Fibroblast of mammary gland (primary cell): ENCODE results near the gene CRAMP1.

Experiments
- DNase-seq: peaks from one replicate; pipeline ENCODE4 v3.0.0-alpha.2; 2010; ENCODE audit warnings: low read depth
- H3K4me3 ChIP-seq: 2 replicates; pipeline ENCODE4 v1.5.1; 2011; ENCODE audit warnings: low read depth, mild to moderate bottlenecking, low read length, moderate library complexity; ENCODE audit not compliant: control insufficient read depth
- TF ChIP-seq, protein P1 (sequence below): conservative IDR thresholded peaks from 2 replicates; pipeline ENCODE4 v1.5.1; 2011; ENCODE audit warnings: low read depth, low read length, inconsistent platforms; ENCODE audit not compliant: control insufficient read depth, insufficient read depth

The CRAMP1 gene

DNA sequence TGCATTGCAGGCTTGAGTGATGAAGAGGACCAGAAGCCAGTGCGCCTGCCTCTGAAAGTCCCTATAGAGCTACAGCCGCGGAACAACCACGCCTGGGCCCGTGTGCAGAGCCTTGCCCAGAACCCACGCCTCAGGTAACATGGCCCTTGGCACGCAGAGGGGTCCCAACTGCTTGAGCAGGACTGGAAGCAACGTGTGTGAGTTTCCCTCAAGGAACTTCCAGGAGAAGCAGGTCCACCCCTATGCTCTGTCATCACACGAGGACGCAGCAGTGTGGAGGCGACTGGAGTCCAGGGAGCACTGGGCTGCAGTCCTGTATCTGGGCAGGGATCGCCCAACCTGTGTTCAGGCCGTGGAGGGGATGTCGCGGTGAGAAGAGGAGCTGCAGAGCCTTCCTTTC is 40.9 kb downstream of the CRAMP1 start:
- TF ChIP-seq, protein P1, sequence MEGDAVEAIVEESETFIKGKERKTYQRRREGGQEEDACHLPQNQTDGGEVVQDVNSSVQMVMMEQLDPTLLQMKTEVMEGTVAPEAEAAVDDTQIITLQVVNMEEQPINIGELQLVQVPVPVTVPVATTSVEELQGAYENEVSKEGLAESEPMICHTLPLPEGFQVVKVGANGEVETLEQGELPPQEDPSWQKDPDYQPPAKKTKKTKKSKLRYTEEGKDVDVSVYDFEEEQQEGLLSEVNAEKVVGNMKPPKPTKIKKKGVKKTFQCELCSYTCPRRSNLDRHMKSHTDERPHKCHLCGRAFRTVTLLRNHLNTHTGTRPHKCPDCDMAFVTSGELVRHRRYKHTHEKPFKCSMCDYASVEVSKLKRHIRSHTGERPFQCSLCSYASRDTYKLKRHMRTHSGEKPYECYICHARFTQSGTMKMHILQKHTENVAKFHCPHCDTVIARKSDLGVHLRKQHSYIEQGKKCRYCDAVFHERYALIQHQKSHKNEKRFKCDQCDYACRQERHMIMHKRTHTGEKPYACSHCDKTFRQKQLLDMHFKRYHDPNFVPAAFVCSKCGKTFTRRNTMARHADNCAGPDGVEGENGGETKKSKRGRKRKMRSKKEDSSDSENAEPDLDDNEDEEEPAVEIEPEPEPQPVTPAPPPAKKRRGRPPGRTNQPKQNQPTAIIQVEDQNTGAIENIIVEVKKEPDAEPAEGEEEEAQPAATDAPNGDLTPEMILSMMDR, result no peak
- no peak for DNase-seq
- H3K4me3 ChIP-seq, result no peak overlapping the region

DNA sequence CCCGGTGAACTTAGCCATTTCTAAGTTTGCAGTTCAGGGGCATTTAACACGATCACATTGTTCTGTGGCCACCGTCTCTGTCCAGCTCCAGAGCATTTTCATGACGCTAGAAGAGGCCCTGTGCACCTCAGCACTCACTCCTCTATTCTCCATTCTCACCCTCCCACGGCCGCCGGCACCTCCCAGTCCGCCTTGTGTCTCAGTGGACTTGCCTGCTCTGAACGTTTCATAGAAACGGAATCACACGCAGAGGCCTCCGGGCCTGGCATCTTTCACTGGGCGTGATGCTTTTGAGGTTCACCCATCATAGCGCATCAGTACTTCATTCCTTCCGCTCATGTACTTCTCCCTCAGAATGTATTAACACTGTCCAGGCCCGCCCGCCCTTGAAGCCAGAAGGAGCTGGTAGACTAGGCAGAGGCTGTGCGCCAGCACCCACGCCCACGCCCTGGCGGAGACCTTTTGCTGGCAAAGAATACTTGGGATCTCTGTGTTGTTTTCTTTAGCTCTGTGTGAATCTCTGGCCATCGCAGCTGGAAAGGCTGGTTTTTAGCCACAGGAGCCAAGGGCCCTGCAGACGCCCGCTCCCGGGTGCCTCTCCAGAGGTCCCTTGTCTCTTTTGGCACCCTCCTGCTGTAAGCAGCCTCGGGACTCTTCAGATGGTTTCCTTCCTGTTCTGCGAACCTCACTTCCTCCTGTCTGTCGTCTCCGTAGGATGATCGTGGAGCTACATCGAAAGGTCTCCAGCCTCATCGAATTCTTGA is 42.5 kb downstream of the CRAMP1 start:
- no peak overlapping the region for H3K4me3 ChIP-seq
- peak; percentile 5 for DNase-seq
- TF ChIP-seq, protein P1, result no peak

DNA sequence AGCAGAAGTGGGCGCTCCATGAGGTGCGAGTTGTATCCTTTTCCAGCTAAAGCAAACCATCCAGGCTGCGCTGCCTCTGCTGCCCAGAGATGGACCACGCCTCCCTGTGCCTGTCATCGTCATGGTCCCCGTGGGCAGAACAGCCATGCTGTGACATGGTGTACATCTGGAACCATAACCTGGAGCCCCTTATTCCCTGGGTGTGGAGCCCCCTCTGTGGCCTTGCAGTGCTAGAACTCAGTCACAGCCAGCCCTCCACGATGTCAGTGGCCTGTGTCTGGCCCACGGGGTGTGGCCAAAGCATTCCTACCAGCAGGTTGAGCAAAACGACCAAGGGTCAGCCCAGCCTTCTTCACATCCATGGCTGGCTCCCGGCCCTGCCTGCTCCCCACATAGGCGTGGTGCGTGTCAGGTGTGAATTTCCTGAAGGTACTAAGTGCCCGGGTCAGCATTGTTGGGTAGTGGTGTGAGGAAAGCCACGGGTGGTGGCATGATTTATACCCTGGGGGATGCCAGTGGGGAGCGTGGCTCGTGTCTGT is 43.2 kb downstream of the CRAMP1 start:
- TF ChIP-seq, protein P1, result no peak
- DNase-seq, result no peak

DNA sequence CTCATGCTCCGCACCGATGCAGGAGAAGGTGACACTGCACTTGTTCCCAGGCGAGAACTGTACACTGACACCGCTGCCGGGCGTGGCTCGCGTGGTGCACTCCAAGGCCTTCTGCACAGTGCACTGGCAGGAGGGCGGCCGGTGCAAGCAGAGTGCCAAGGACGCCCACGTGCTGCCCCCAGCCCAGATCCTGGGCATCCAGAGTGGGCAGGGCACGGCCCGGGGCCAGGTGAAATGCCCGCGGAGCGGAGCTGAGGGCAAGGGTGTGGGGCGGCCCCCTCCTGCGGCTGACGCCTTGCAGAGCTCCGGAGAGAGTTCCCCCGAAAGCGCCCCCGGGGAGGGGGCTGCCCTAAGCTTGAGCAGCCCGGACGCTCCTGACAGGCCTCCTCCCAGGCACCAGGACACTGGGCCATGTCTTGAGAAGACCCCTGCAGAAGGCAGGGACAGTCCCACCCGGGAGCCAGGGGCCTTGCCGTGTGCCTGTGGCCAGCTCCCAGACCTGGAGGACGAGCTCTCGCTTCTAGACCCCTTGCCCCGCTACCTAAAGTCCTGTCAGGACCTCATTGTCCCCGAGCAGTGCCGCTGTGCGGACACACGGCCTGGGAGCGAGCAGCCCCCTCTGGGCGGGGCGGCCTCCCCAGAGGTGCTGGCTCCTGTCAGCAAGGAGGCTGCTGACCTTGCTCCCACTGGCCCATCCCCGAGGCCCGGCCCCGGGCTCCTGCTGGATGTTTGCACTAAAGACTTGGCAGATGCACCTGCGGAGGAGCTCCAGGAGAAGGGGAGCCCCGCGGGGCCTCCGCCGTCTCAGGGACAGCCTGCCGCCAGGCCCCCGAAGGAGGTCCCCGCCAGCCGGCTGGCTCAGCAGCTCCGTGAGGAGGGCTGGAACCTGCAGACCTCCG is 44.0 kb downstream of the CRAMP1 start:
- TF ChIP-seq, protein P1, result no peak
- no peak overlapping the region for H3K4me3 ChIP-seq
- no peak for DNase-seq

More for the DNA sequence above, 43.2 kb downstream of the CRAMP1 start:
- H3K4me3 ChIP-seq, result no peak overlapping the region

DNA sequence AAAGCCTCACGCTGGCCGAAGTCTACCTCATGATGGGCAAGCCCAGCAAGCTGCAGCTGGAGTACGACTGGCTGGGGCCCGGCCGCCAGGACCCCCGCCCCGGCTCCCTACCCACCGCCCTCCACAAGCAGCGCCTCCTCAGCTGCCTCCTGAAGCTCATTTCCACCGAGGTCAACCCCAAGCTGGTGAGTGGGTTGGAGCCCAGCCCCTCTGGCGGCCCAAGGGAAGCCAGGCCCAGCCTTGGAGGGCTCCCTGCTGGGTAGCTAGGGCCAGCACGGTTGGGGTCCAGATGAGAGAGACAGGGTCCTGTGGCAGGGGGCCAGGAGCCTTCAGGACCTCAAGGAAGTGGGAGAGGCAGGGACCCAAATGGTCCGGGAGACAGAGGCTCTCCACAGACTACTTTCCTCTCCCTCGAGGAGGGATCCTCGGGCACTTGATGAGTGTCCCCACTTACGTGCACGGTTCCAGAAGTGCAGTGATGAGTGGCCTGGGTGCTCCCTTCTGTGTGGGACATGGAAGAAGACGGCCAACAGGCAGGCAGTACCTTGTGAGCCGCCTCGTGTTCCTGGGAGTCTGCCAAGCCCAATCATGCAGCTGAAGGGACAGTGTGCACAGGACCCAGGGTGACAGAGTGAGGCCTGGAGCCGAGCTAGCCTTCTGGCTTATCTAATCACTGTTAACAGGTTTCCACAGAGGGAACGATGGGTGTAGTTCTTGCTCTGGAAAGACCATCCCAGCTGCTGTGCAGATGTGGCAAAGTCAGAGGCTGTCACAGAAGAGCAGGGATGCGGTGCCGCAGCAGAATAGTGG is 44.9 kb downstream of the CRAMP1 start:
- DNase-seq, result no peak
- TF ChIP-seq, protein P1, result no peak
- H3K4me3 ChIP-seq, result no peak overlapping the region

DNA sequence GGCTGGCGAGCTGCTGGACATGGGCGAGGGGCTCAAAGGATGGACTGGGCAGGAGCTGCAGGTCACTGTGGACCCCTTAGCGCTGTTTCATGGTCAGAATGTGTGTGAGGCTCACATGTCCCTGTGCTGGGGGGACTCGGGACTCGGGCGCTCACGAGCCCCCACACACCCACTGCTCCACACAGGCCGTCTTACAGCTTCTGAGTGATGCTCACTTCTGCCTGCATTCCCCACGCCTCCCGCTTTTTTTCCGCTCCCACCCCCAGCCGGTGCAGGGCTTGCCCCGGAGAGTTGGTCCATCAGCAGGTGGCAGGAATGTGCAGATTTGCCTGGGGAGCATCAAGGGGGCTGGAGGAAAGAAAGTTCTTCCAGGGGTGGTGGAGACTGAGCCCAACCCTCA is 45.7 kb downstream of the CRAMP1 start:
- TF ChIP-seq, protein P1, result no peak
- no peak for DNase-seq

More for the DNA sequence above, 45.7 kb downstream of the CRAMP1 start:
- H3K4me3 ChIP-seq, result no peak overlapping the region
